Measurements from ENCODE around the gene ANKRD24.
A peak's percentile ranks its signal among the peaks of the same experiment; 100 is the strongest.

Gene ANKRD24

GRCh38 chr19:4224470-4224869, 42.0 kb downstream of the ANKRD24 start:
- no peaks in the 10 kb centered on the region for H3K36me3 ChIP-seq (replicated peaks in 1 of 2; ENCODE audit: control insufficient read depth in 2 of 2, insufficient read depth in 2 of 2, low read length in 2 of 2)
- H3K9ac ChIP-seq (ENCODE audit: low read depth, low read length, poor library complexity) = no peak overlapping the region
- H3K18ac ChIP-seq (ENCODE audit: low read length) = peak overlapping the region; percentile 78
- H2AK5ac ChIP-seq (ENCODE audit: low read depth, low read length) = peak overlapping the region; percentile 5
- no peak overlapping the region for H3K23ac ChIP-seq (ENCODE audit: low read depth, low read length, poor library complexity)
- no peak overlapping the region for H2BK5ac ChIP-seq (ENCODE audit: low read length)
- no CpG with 5 or more reads among the region's 15 CpGs for WGBS, 2 donors (ENCODE audit: extremely low coverage in 2 of 2, insufficient read length in 2 of 2, insufficient replicate concordance in 1 of 2)
- peak overlapping the region; percentile 85 for H2AFZ ChIP-seq (ENCODE audit: low read length)
- peak overlapping the region; percentile 2 for H2BK15ac ChIP-seq (ENCODE audit: low read length)
- H3K4me1 ChIP-seq (ENCODE audit: control insufficient read depth in 2 of 2, insufficient read depth in 1 of 2, low read depth in 1 of 2, low read length in 2 of 2) = peaks cover 0 to 6% of the 10 kb centered on the region in 2 donors
- H2BK120ac ChIP-seq (ENCODE audit: low read depth, low read length) = no peak overlapping the region
- H3K9me3 ChIP-seq (replicated peaks in 1 of 2; ENCODE audit: control insufficient read depth in 2 of 2, insufficient read depth in 1 of 2, low read depth in 1 of 2, low read length in 2 of 2) = no peaks in the 10 kb centered on the region
- no peak overlapping the region for H3K4me2 ChIP-seq (ENCODE audit: insufficient read depth, low read length, poor library complexity, severe bottlenecking)
- no peak overlapping the region for H3K27ac ChIP-seq (replicated peaks; ENCODE audit: low read length)
- H4K91ac ChIP-seq (ENCODE audit: low read depth, low read length, poor library complexity) = no peak overlapping the region
- H4K8ac ChIP-seq (ENCODE audit: low read depth, low read length) = no peak overlapping the region
- H3K4me3 ChIP-seq (ENCODE audit: low read length in 2 of 2) = no peak overlapping the region
- no peaks in the 10 kb centered on the region for H3K79me1 ChIP-seq (ENCODE audit: low read depth, low read length)
- no peaks in the 10 kb centered on the region for H3K27me3 ChIP-seq (ENCODE audit: control insufficient read depth in 3 of 3, insufficient read depth in 3 of 3, low read depth in 1 of 3, low read length in 3 of 3)
- no peak for DNase-seq (ENCODE audit: low spot score)
- H2BK12ac ChIP-seq (ENCODE audit: low read length) = no peak overlapping the region
- H3K14ac ChIP-seq (ENCODE audit: low read length) = peak overlapping the region; percentile 89
- H3K4ac ChIP-seq (ENCODE audit: low read length) = no peak overlapping the region

GRCh38 chr19:4225885-4226284, 43.4 kb downstream of the ANKRD24 start:
- H3K27ac ChIP-seq (replicated peaks; ENCODE audit: low read length) = no peak overlapping the region
- no peak overlapping the region for H3K4me3 ChIP-seq (ENCODE audit: low read length in 2 of 2)
- DNase-seq (ENCODE audit: low spot score) = no peak
- H3K4ac ChIP-seq (ENCODE audit: low read length) = no peak overlapping the region
- H3K27me3 ChIP-seq (ENCODE audit: control insufficient read depth in 3 of 3, insufficient read depth in 3 of 3, low read depth in 1 of 3, low read length in 3 of 3) = no peaks in the 10 kb centered on the region
- no peak overlapping the region for H3K23ac ChIP-seq (ENCODE audit: low read depth, low read length, poor library complexity)
- H2BK15ac ChIP-seq (ENCODE audit: low read length) = no peak overlapping the region
- no peaks in the 10 kb centered on the region for H3K36me3 ChIP-seq (replicated peaks in 1 of 2; ENCODE audit: control insufficient read depth in 2 of 2, insufficient read depth in 2 of 2, low read length in 2 of 2)
- no peak overlapping the region for H4K8ac ChIP-seq (ENCODE audit: low read depth, low read length)
- H2BK120ac ChIP-seq (ENCODE audit: low read depth, low read length) = no peak overlapping the region
- no peak overlapping the region for H3K18ac ChIP-seq (ENCODE audit: low read length)
- no peak overlapping the region for H3K9ac ChIP-seq (ENCODE audit: low read depth, low read length, poor library complexity)
- H2AK5ac ChIP-seq (ENCODE audit: low read depth, low read length) = no peak overlapping the region
- H4K91ac ChIP-seq (ENCODE audit: low read depth, low read length, poor library complexity) = no peak overlapping the region
- WGBS, 2 donors (ENCODE audit: extremely low coverage in 2 of 2, insufficient read length in 2 of 2, insufficient replicate concordance in 1 of 2) = no CpG with 5 or more reads among the region's 8 CpGs
- no peak overlapping the region for H2AFZ ChIP-seq (ENCODE audit: low read length)
- H3K4me1 ChIP-seq (ENCODE audit: control insufficient read depth in 2 of 2, insufficient read depth in 1 of 2, low read depth in 1 of 2, low read length in 2 of 2) = peaks cover 0 to 6% of the 10 kb centered on the region in 2 donors
- no peak overlapping the region for H2BK5ac ChIP-seq (ENCODE audit: low read length)
- no peak overlapping the region for H3K14ac ChIP-seq (ENCODE audit: low read length)
- H3K4me2 ChIP-seq (ENCODE audit: insufficient read depth, low read length, poor library complexity, severe bottlenecking) = no peak overlapping the region
- no peaks in the 10 kb centered on the region for H3K79me1 ChIP-seq (ENCODE audit: low read depth, low read length)
- no peaks in the 10 kb centered on the region for H3K9me3 ChIP-seq (replicated peaks in 1 of 2; ENCODE audit: control insufficient read depth in 2 of 2, insufficient read depth in 1 of 2, low read depth in 1 of 2, low read length in 2 of 2)
- H2BK12ac ChIP-seq (ENCODE audit: low read length) = no peak overlapping the region

DNA sequence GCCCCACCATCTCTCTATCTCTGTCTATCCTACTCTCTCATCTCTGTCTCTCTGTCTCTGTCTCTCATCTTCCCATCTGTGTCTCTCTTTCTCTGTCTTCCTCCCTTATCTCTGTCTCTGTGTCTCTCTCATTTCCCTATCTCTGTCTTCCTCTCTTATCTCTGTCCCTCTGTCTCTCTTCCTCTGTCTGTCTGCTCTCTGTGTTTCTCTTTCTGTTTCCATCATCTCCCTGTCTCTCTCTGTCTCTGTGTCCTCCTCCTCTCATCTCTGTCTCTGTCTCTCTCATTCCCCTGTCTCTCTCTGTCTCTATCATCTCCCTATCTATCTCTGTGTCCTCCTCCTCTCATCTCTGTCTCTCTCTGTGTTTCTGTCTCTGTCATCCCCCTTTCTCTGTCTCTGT, 45.3 kb downstream of the ANKRD24 start:
- Histone ChIP-seq H3K18ac (ENCODE audit: low read length) (no peak overlapping the region), H3K27ac (replicated peaks; ENCODE audit: low read length) (no peak overlapping the region), H3K9ac (ENCODE audit: low read depth, low read length, poor library complexity) (no peak overlapping the region), H3K27me3 (ENCODE audit: control insufficient read depth in 3 of 3, insufficient read depth in 3 of 3, low read depth in 1 of 3, low read length in 3 of 3) (no peaks in the 10 kb centered on the region), H3K4me1 (ENCODE audit: control insufficient read depth in 2 of 2, insufficient read depth in 1 of 2, low read depth in 1 of 2, low read length in 2 of 2) (peaks cover 0 to 6% of the 10 kb centered on the region in 2 donors), H3K23ac (ENCODE audit: low read depth, low read length, poor library complexity) (no peak overlapping the region), H4K91ac (ENCODE audit: low read depth, low read length, poor library complexity) (no peak overlapping the region), H4K8ac (ENCODE audit: low read depth, low read length) (no peak overlapping the region), H2BK120ac (ENCODE audit: low read depth, low read length) (no peak overlapping the region), H2BK5ac (ENCODE audit: low read length) (no peak overlapping the region), H2BK15ac (ENCODE audit: low read length) (no peak overlapping the region), H3K36me3 (replicated peaks in 1 of 2; ENCODE audit: control insufficient read depth in 2 of 2, insufficient read depth in 2 of 2, low read length in 2 of 2) (no peaks in the 10 kb centered on the region), H2AFZ (ENCODE audit: low read length) (no peak overlapping the region), H3K79me1 (ENCODE audit: low read depth, low read length) (no peaks in the 10 kb centered on the region), H2BK12ac (ENCODE audit: low read length) (no peak overlapping the region), H2AK5ac (ENCODE audit: low read depth, low read length) (no peak overlapping the region), H3K14ac (ENCODE audit: low read length) (no peak overlapping the region), H3K4ac (ENCODE audit: low read length) (no peak overlapping the region), H3K4me3 (ENCODE audit: low read length in 2 of 2) (no peak overlapping the region), H3K4me2 (ENCODE audit: insufficient read depth, low read length, poor library complexity, severe bottlenecking) (no peak overlapping the region), H3K9me3 (replicated peaks in 1 of 2; ENCODE audit: control insufficient read depth in 2 of 2, insufficient read depth in 1 of 2, low read depth in 1 of 2, low read length in 2 of 2) (no peaks in the 10 kb centered on the region)
- DNase-seq (ENCODE audit: low spot score) = no peak

DNA sequence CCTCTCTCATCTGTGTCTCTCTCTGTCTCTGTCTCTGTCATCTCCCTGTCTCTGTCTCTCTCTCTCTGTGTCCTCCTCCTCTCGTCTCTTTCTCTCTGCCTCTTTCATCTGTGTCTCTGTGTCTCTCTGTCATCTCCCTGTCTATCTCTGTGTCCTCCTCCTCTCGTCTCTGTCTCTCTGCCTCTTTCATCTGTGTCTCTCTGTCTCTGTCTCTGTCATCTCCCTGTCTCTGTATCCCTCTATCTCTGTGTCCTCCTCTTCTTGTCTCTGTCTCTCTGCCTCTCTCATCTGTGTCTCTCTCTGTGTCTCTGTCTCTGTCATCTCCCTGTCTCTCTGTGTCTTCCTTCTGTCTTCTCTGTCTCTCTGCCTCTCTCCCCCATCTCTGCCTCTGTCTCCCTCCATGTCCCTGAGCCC, 46.3 kb downstream of the ANKRD24 start:
- H4K8ac ChIP-seq (ENCODE audit: low read depth, low read length) = no peak overlapping the region
- H3K4me1 ChIP-seq (ENCODE audit: control insufficient read depth in 2 of 2, insufficient read depth in 1 of 2, low read depth in 1 of 2, low read length in 2 of 2) = peaks cover 0 to 6% of the 10 kb centered on the region in 2 donors
- H2AK5ac ChIP-seq (ENCODE audit: low read depth, low read length) = no peak overlapping the region
- H3K4ac ChIP-seq (ENCODE audit: low read length) = no peak overlapping the region
- DNase-seq (ENCODE audit: low spot score) = no peak
- H4K91ac ChIP-seq (ENCODE audit: low read depth, low read length, poor library complexity) = no peak overlapping the region
- H3K9me3 ChIP-seq (replicated peaks in 1 of 2; ENCODE audit: control insufficient read depth in 2 of 2, insufficient read depth in 1 of 2, low read depth in 1 of 2, low read length in 2 of 2) = peaks cover 0 to 2% of the 10 kb centered on the region in 2 donors
- H3K27ac ChIP-seq (replicated peaks; ENCODE audit: low read length) = no peak overlapping the region
- no peaks in the 10 kb centered on the region for H3K27me3 ChIP-seq (ENCODE audit: control insufficient read depth in 3 of 3, insufficient read depth in 3 of 3, low read depth in 1 of 3, low read length in 3 of 3)
- no CpG with 5 or more reads among the region's 2 CpGs for WGBS, 2 donors (ENCODE audit: extremely low coverage in 2 of 2, insufficient read length in 2 of 2, insufficient replicate concordance in 1 of 2)
- H2BK5ac ChIP-seq (ENCODE audit: low read length) = no peak overlapping the region
- H2BK12ac ChIP-seq (ENCODE audit: low read length) = no peak overlapping the region
- no peak overlapping the region for H3K4me2 ChIP-seq (ENCODE audit: insufficient read depth, low read length, poor library complexity, severe bottlenecking)
- no peak overlapping the region for H3K4me3 ChIP-seq (ENCODE audit: low read length in 2 of 2)
- no peak overlapping the region for H2BK120ac ChIP-seq (ENCODE audit: low read depth, low read length)
- H3K14ac ChIP-seq (ENCODE audit: low read length) = no peak overlapping the region
- no peaks in the 10 kb centered on the region for H3K79me1 ChIP-seq (ENCODE audit: low read depth, low read length)
- peak overlapping the region; percentile 86 for H2AFZ ChIP-seq (ENCODE audit: low read length)
- H3K36me3 ChIP-seq (replicated peaks in 1 of 2; ENCODE audit: control insufficient read depth in 2 of 2, insufficient read depth in 2 of 2, low read length in 2 of 2) = no peaks in the 10 kb centered on the region
- H3K18ac ChIP-seq (ENCODE audit: low read length) = no peak overlapping the region
- H3K9ac ChIP-seq (ENCODE audit: low read depth, low read length, poor library complexity) = no peak overlapping the region
- no peak overlapping the region for H3K23ac ChIP-seq (ENCODE audit: low read depth, low read length, poor library complexity)
- no peak overlapping the region for H2BK15ac ChIP-seq (ENCODE audit: low read length)

Measured in neuronal stem cell (in vitro differentiated cells).